ENCODE data around the gene RALB. TPM values are rescaled to one million over a fixed set of nuclear protein-coding genes. Genes with fewer than 3 reads are reported as not detected.

Gene RALB
- total and polyA plus RNA-seq, 7 experiments from 2014 or later, result 8.7 to 119 (median 25.9) TPM

- DNase-seq, result no peak
- H3K27me3 ChIP-seq (ENCODE audit: control insufficient read depth in 2 of 2, insufficient read depth in 2 of 2, low read length in 2 of 2), result no peaks in the 10 kb centered on the region
- Mint-ChIP-seq H3K4me3 (peak overlapping the region in 1 of 10 donors; percentile 44), H3K27me3 (no peaks in the 10 kb centered on the region), H3K4me1 (peaks cover 8 to 27% (median 11%) of the 10 kb centered on the region in 7 donors), H3K36me3 (peaks cover 0 to 12% (median 0%) of the 10 kb centered on the region in 5 donors), H3K27ac (peak overlapping the region in 2 of 9 donors; percentile 56 to 76), H3K9me3 (peaks cover 0 to 2% (median 0%) of the 10 kb centered on the region in 11 donors)
- CTCF ChIA-PET, result no interaction called here
- H3K36me3 ChIP-seq (ENCODE audit: control insufficient read depth in 2 of 3, insufficient read depth in 3 of 3, low read length in 3 of 3), result no peaks in the 10 kb centered on the region
- peaks cover 6 to 10% of the 10 kb centered on the region in 2 donors for H3K4me1 ChIP-seq (ENCODE audit: control insufficient read depth in 2 of 2, insufficient read depth in 2 of 2, low read length in 2 of 2)
- no peak overlapping the region for H3K4me3 ChIP-seq (ENCODE audit: low read length)
- POLR2A ChIA-PET, result no interaction called here
- no peaks in the 10 kb centered on the region for H3K9me3 ChIP-seq (ENCODE audit: control insufficient read depth in 2 of 3, low read length in 3 of 3)
- ATAC-seq, result no peak
- no peak overlapping the region for H3K27ac ChIP-seq (ENCODE audit: low read depth, low read length)
- intact Hi-C loops (cut with micrococcal nuclease), result no loop called here
These were observed 15.2 kb upstream of the RALB start for GRCh38 chr2:120237491-120237902.

DNA sequence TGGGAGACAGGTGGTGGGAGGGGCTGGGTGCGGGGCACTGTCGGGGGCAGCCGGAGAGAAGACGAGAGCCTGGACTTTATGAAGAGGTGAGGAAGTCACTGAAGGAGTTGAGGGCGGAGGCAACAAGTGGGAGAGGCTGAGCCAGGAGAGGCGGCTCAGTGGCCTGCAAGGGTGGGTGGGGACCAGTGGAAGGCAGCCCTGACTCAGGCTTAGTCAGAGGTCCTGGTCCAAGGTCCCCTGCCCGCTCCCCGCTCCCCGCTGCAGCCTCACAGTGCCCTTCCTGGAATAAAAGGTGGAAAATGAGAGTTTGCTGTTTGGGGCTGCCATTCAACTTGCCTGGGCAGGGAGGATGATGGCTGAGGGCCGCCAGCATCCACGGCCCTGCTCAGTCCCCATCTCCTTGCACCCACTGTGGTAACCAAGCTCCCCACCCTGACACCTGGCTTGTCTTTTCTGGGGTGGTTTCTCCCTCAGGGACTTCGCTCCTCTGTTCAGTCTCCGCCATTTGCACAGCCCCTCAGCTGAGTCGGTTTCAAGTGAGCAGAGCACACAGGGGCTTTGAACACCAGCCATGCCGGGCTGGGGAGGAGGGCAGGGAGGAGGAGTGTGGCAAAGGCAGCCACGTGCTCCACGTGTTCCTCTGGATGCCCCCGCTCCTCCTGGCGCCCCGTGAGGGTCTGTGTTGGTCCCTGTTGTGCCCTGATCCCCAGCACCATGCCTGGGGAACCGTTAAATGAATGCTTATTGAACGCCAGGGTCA lies 13.7 kb upstream of the RALB start:
- CTCF ChIA-PET, result no interaction called here
- H3K27ac Mint-ChIP-seq, result peak overlapping the region in 1 of 9 donors; percentile 38

DNA sequence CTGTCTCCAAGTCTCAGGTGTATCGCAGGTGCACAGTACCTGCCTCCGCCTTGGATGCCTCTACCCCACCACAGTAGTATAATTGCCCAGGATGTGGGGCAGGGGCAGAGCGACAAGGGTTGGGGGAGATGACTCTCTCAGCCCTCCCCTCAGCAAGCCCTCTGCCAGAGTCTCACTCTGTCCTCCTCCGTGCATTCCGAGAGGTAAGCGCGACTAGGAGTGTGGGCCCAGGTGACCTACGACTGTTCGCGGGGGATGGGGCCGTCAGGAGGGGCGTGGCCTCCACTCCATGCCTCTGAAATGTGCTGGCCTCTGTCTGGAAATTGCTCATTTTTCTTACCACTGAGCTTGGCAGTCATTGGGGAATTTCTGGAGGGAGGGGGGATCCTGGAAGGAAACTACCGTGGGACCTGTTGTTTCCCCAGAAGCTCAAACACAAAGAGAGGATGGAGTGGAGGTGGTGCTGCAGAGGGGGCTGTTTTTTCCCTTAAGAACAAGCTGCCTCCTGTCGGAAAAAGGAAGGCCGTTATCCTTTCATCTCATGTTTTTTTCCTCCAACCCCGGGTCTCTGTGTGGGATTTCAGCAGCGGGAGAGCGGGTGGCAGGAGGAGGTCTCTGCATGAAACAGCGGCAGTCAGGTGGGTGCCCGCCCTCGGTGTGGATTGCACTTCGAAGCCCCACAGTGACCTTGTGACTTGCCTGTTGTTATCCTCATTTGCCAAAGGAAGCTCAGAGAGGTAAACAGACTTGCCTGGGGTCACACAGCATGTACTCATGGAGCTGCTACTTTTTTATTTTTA lies 13.0 kb upstream of the RALB start:
- Histone ChIP-seq H3K27ac (ENCODE audit: low read depth, low read length) (no peak overlapping the region), H3K36me3 (ENCODE audit: control insufficient read depth in 2 of 3, insufficient read depth in 3 of 3, low read length in 3 of 3) (no peaks in the 10 kb centered on the region), H3K4me3 (ENCODE audit: low read length) (no peak overlapping the region), H3K4me1 (ENCODE audit: control insufficient read depth in 2 of 2, insufficient read depth in 2 of 2, low read length in 2 of 2) (no peaks in the 10 kb centered on the region), H3K9me3 (ENCODE audit: control insufficient read depth in 2 of 3, low read length in 3 of 3) (no peaks in the 10 kb centered on the region), H3K27me3 (ENCODE audit: control insufficient read depth in 2 of 2, insufficient read depth in 2 of 2, low read length in 2 of 2) (no peaks in the 10 kb centered on the region)
- peak overlapping the region in 1 of 9 donors; percentile 18 for H3K27ac Mint-ChIP-seq
- DNase-seq (no peak), ATAC-seq (no peak)
- ChIA-PET POLR2A (interaction anchor here (1.5 kb wide), 1 partner anchor 8 kb away, joined by 4 read pairs; no protein-coding TSS in a partner anchor), CTCF (interaction anchor here (0.8 kb wide), 1 partner anchor 10 kb away, joined by 3 read pairs; no protein-coding TSS in a partner anchor)
- peaks cover 0 to 19% (median 0%) of the 10 kb centered on the region in 5 donors for H3K36me3 Mint-ChIP-seq
- H3K4me1 Mint-ChIP-seq, result peaks cover 0 to 8% (median 0%) of the 10 kb centered on the region in 7 donors
- H3K4me3 Mint-ChIP-seq, result no peak overlapping the region
- H3K27me3 Mint-ChIP-seq, result no peaks in the 10 kb centered on the region
- H3K9me3 Mint-ChIP-seq, result peaks cover 0 to 14% (median 0%) of the 10 kb centered on the region in 11 donors
- intact Hi-C loops (cut with micrococcal nuclease), result no loop called here

More for the DNA sequence above, 13.7 kb upstream of the RALB start:
- Mint-ChIP-seq H3K4me1 (peaks cover 0 to 16% (median 0%) of the 10 kb centered on the region in 7 donors), H3K27me3 (no peaks in the 10 kb centered on the region), H3K9me3 (peaks cover 0 to 9% (median 0%) of the 10 kb centered on the region in 11 donors), H3K4me3 (no peak overlapping the region), H3K36me3 (peaks cover 0 to 15% (median 0%) of the 10 kb centered on the region in 5 donors)
- intact Hi-C loops (cut with micrococcal nuclease), result no loop called here
- ATAC-seq (no peak), DNase-seq (no peak)
- Histone ChIP-seq H3K36me3 (ENCODE audit: control insufficient read depth in 2 of 3, insufficient read depth in 3 of 3, low read length in 3 of 3) (no peaks in the 10 kb centered on the region), H3K4me1 (ENCODE audit: control insufficient read depth in 2 of 2, insufficient read depth in 2 of 2, low read length in 2 of 2) (no peaks in the 10 kb centered on the region), H3K27ac (ENCODE audit: low read depth, low read length) (no peak overlapping the region), H3K9me3 (ENCODE audit: control insufficient read depth in 2 of 3, low read length in 3 of 3) (no peaks in the 10 kb centered on the region), H3K27me3 (ENCODE audit: control insufficient read depth in 2 of 2, insufficient read depth in 2 of 2, low read length in 2 of 2) (no peaks in the 10 kb centered on the region), H3K4me3 (ENCODE audit: low read length) (no peak overlapping the region)
- POLR2A ChIA-PET, result no interaction called here

DNA sequence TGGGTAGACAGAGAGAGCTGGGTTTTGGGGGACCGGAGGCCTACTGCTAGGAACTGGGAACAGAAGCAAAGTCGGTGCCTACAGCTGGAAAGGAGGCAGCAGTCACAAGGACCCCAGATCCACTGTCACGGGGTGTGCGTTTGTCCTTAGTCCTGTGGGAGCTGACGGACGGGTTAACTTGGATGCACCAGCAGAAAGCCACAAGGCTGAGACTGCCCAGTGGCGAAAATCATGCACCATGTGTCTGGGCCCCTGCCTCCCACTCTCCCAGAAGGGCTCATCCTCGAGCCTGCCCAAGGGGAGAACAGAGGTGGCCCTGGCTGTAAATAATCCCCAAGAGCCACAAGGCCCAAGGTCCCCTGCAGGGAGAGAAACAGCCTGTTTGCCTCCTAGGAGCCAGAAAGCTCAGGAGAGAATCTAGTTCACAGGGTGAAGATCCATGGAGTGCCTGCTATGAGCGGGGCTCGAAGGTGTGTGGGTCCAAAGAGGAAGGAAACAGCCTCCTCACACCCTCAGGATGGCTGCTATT lies 11.7 kb upstream of the RALB start:
- CTCF ChIA-PET, result interaction anchor here (0.6 to 0.7 kb wide), 2 partner anchors 252 to 313 kb away, joined by 3 to 4 read pairs; no protein-coding TSS in a partner anchor

DNA sequence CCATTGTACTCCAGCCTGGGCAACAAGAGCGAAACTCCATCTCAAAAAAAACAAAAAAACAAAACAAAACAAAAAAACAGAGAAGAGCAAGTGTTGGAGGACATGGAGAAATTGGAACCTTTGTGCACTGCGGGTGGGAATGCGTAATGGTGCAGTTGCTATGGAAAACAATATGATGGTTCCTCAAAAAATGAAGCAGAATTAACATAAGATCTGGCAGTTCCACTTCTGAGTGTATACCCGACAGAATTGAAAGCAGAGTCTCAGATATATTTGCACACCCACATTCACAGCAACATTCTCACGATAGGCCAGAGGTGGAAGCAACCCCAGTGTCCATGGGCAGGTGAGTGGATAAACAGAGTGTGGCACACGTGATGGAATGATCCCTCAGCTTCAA lies 11.0 kb upstream of the RALB start:
- H3K36me3 ChIP-seq (ENCODE audit: control insufficient read depth in 2 of 3, insufficient read depth in 3 of 3, low read length in 3 of 3), result no peaks in the 10 kb centered on the region
- Mint-ChIP-seq H3K27me3 (peaks cover 0 to 7% (median 0%) of the 10 kb centered on the region in 5 donors), H3K27ac (no peak overlapping the region), H3K36me3 (peaks cover 0 to 14% (median 0%) of the 10 kb centered on the region in 5 donors), H3K4me3 (no peak overlapping the region), H3K4me1 (peaks cover 0 to 8% (median 0%) of the 10 kb centered on the region in 7 donors), H3K9me3 (peaks cover 0 to 14% (median 0%) of the 10 kb centered on the region in 11 donors)
- CTCF ChIA-PET, result interaction anchor here (0.6 to 0.7 kb wide), 2 partner anchors 253 to 314 kb away, joined by 3 to 4 read pairs; no protein-coding TSS in a partner anchor
- ATAC-seq (no peak), DNase-seq (no peak)
- POLR2A ChIA-PET, result no interaction called here
- intact Hi-C loops (cut with micrococcal nuclease), result no loop called here
- no peaks in the 10 kb centered on the region for H3K9me3 ChIP-seq (ENCODE audit: control insufficient read depth in 2 of 3, low read length in 3 of 3)
- no peaks in the 10 kb centered on the region for H3K4me1 ChIP-seq (ENCODE audit: control insufficient read depth in 2 of 2, insufficient read depth in 2 of 2, low read length in 2 of 2)
- H3K27me3 ChIP-seq (ENCODE audit: control insufficient read depth in 2 of 2, insufficient read depth in 2 of 2, low read length in 2 of 2), result no peaks in the 10 kb centered on the region
- no peak overlapping the region for H3K4me3 ChIP-seq (ENCODE audit: low read length)
- no peak overlapping the region for H3K27ac ChIP-seq (ENCODE audit: low read depth, low read length)

More for the DNA sequence above, 11.7 kb upstream of the RALB start:
- H3K4me3 Mint-ChIP-seq, result no peak overlapping the region
- intact Hi-C loops (cut with micrococcal nuclease), result no loop called here
- POLR2A ChIA-PET, result interaction anchor here (1.5 kb wide), 1 partner anchor 9 kb away, joined by 4 read pairs; no protein-coding TSS in a partner anchor
- Histone ChIP-seq H3K27ac (ENCODE audit: low read depth, low read length) (no peak overlapping the region), H3K9me3 (ENCODE audit: control insufficient read depth in 2 of 3, low read length in 3 of 3) (no peaks in the 10 kb centered on the region), H3K4me3 (ENCODE audit: low read length) (no peak overlapping the region), H3K4me1 (ENCODE audit: control insufficient read depth in 2 of 2, insufficient read depth in 2 of 2, low read length in 2 of 2) (no peaks in the 10 kb centered on the region), H3K36me3 (ENCODE audit: control insufficient read depth in 2 of 3, insufficient read depth in 3 of 3, low read length in 3 of 3) (no peaks in the 10 kb centered on the region), H3K27me3 (ENCODE audit: control insufficient read depth in 2 of 2, insufficient read depth in 2 of 2, low read length in 2 of 2) (no peaks in the 10 kb centered on the region)
- H3K36me3 Mint-ChIP-seq, result peaks cover 0 to 14% (median 0%) of the 10 kb centered on the region in 5 donors
- H3K4me1 Mint-ChIP-seq, result peaks cover 0 to 5% (median 0%) of the 10 kb centered on the region in 7 donors
- DNase-seq (no peak), ATAC-seq (no peak)
- H3K27ac Mint-ChIP-seq, result peak overlapping the region in 1 of 9 donors; percentile 62
- H3K9me3 Mint-ChIP-seq, result peaks cover 0 to 14% (median 0%) of the 10 kb centered on the region in 11 donors
- H3K27me3 Mint-ChIP-seq, result peaks cover 0 to 3% (median 0%) of the 10 kb centered on the region in 5 donors

GRCh38 chr2:120243211-120243610 lies 9.4 kb upstream of the RALB start:
- no peak overlapping the region for H3K4me3 Mint-ChIP-seq
- H3K36me3 Mint-ChIP-seq, result peaks cover 0 to 14% (median 0%) of the 10 kb centered on the region in 5 donors
- ChIA-PET CTCF (no interaction called here), POLR2A (interaction anchor here (0.9 kb wide), 1 partner anchor 11 kb away, joined by 3 read pairs; no protein-coding TSS in a partner anchor)
- peaks cover 0 to 14% (median 0%) of the 10 kb centered on the region in 11 donors for H3K9me3 Mint-ChIP-seq
- Histone ChIP-seq H3K4me1 (ENCODE audit: control insufficient read depth in 2 of 2, insufficient read depth in 2 of 2, low read length in 2 of 2) (no peaks in the 10 kb centered on the region), H3K27ac (ENCODE audit: low read depth, low read length) (no peak overlapping the region), H3K27me3 (ENCODE audit: control insufficient read depth in 2 of 2, insufficient read depth in 2 of 2, low read length in 2 of 2) (no peaks in the 10 kb centered on the region), H3K36me3 (ENCODE audit: control insufficient read depth in 2 of 3, insufficient read depth in 3 of 3, low read length in 3 of 3) (no peaks in the 10 kb centered on the region), H3K9me3 (ENCODE audit: control insufficient read depth in 2 of 3, low read length in 3 of 3) (no peaks in the 10 kb centered on the region), H3K4me3 (ENCODE audit: low read length) (no peak overlapping the region)
- peaks cover 0 to 11% (median 4%) of the 10 kb centered on the region in 5 donors for H3K27me3 Mint-ChIP-seq
- DNase-seq (no peak), ATAC-seq (peak; percentile 48)
- H3K27ac Mint-ChIP-seq, result no peak overlapping the region
- H3K4me1 Mint-ChIP-seq, result peaks cover 0 to 18% (median 0%) of the 10 kb centered on the region in 7 donors
- intact Hi-C loops (cut with micrococcal nuclease), result no loop called here

Measured in naive thymus-derived CD4-positive, alpha-beta T cell (primary cell).